T-helper 1 cell treated with Interleukin-12 subunit alpha and Interleukin-12 subunit beta and Interleukin-4 antibody, amounts not matched to agents 30 μg/mL and 1 μg/mL, for 36 hours (primary cell): ENCODE data around the gene PRMT7.
A peak's percentile ranks its signal among the peaks of the same experiment; 100 is the strongest.

Experiments
- H3K27ac Mint-ChIP-seq: one replicate; pipeline ENCODE4 v1.8.0; 2021; ENCODE audit warnings: mild to moderate bottlenecking, mixed read lengths
- H3K27me3 Mint-ChIP-seq: one replicate; pipeline ENCODE4 v1.8.0; 2021; ENCODE audit warnings: low read depth, mixed read lengths
- H3K36me3 Mint-ChIP-seq: one replicate; pipeline ENCODE4 v1.8.0; 2021; ENCODE audit warnings: low read depth, mixed read lengths
- H3K4me1 Mint-ChIP-seq: one replicate; pipeline ENCODE4 v1.8.0; 2021; ENCODE audit warnings: low read depth, mixed read lengths
- H3K4me3 Mint-ChIP-seq: one replicate; pipeline ENCODE4 v1.8.0; 2021; ENCODE audit warnings: mild to moderate bottlenecking, moderate library complexity, mixed read lengths
- H3K9me3 Mint-ChIP-seq: one replicate; pipeline ENCODE4 v1.8.0; 2021; ENCODE audit warnings: mixed read lengths

PRMT7 gene

GRCh38 chr16:68356249-68356918, 45.6 kb downstream of the PRMT7 start:
- Mint-ChIP-seq H3K36me3 (peaks cover 51% of the 10 kb centered on the region), H3K27me3 (no peaks in the 10 kb centered on the region), H3K4me3 (peak overlapping the region; percentile 65)

GRCh38 chr16:68356919-68357286, 46.1 kb downstream of the PRMT7 start:
- Mint-ChIP-seq H3K4me3 (peak overlapping the region; percentile 65), H3K27ac (peak overlapping the region; percentile 36), H3K4me1 (peaks cover 31% of the 10 kb centered on the region), H3K36me3 (peaks cover 47% of the 10 kb centered on the region), H3K27me3 (no peaks in the 10 kb centered on the region), H3K9me3 (no peaks in the 10 kb centered on the region)

More at GRCh38 chr16:68356249-68356918, 45.6 kb downstream of the PRMT7 start:
- Mint-ChIP-seq H3K27ac (peak overlapping the region; percentile 75), H3K4me1 (peaks cover 31% of the 10 kb centered on the region), H3K9me3 (no peaks in the 10 kb centered on the region)

GRCh38 chr16:68357521-68357922, 46.7 kb downstream of the PRMT7 start:
- Mint-ChIP-seq H3K27ac (no peak overlapping the region), H3K9me3 (no peaks in the 10 kb centered on the region), H3K4me3 (no peak overlapping the region), H3K4me1 (peaks cover 31% of the 10 kb centered on the region), H3K36me3 (peaks cover 47% of the 10 kb centered on the region), H3K27me3 (no peaks in the 10 kb centered on the region)

- Mint-ChIP-seq H3K27me3 (no peaks in the 10 kb centered on the region), H3K4me3 (no peak overlapping the region), H3K27ac (no peak overlapping the region), H3K9me3 (no peaks in the 10 kb centered on the region), H3K36me3 (peaks cover 45% of the 10 kb centered on the region), H3K4me1 (peaks cover 31% of the 10 kb centered on the region)
Measured at GRCh38 chr16:68357923-68358322, 47.1 kb downstream of the PRMT7 start.

- Mint-ChIP-seq H3K27ac (no peak overlapping the region), H3K4me3 (no peak overlapping the region), H3K36me3 (peaks cover 38% of the 10 kb centered on the region), H3K9me3 (no peaks in the 10 kb centered on the region), H3K27me3 (no peaks in the 10 kb centered on the region), H3K4me1 (peaks cover 31% of the 10 kb centered on the region)
Measured at GRCh38 chr16:68358951-68359350, 48.1 kb downstream of the PRMT7 start.

GRCh38 chr16:68359398-68360191, 48.8 kb downstream of the PRMT7 start:
- Mint-ChIP-seq H3K27me3 (no peaks in the 10 kb centered on the region), H3K36me3 (peaks cover 35% of the 10 kb centered on the region), H3K27ac (no peak overlapping the region), H3K4me1 (peaks cover 31% of the 10 kb centered on the region), H3K4me3 (no peak overlapping the region), H3K9me3 (no peaks in the 10 kb centered on the region)

GRCh38 chr16:68360547-68360946, 49.7 kb downstream of the PRMT7 start:
- peaks cover 27% of the 10 kb centered on the region for H3K36me3 Mint-ChIP-seq
- H3K9me3 Mint-ChIP-seq: no peaks in the 10 kb centered on the region
- H3K4me3 Mint-ChIP-seq: no peak overlapping the region
- peaks cover 24% of the 10 kb centered on the region for H3K4me1 Mint-ChIP-seq
- H3K27me3 Mint-ChIP-seq: no peaks in the 10 kb centered on the region
- H3K27ac Mint-ChIP-seq: no peak overlapping the region

GRCh38 chr16:68360956-68361355, 50.1 kb downstream of the PRMT7 start:
- Mint-ChIP-seq H3K36me3 (peaks cover 27% of the 10 kb centered on the region), H3K27me3 (peaks cover 4% of the 10 kb centered on the region), H3K4me3 (no peak overlapping the region), H3K27ac (no peak overlapping the region), H3K9me3 (no peaks in the 10 kb centered on the region), H3K4me1 (peaks cover 21% of the 10 kb centered on the region)

GRCh38 chr16:68361485-68361884, 50.7 kb downstream of the PRMT7 start:
- Mint-ChIP-seq H3K27ac (no peak overlapping the region), H3K4me3 (no peak overlapping the region), H3K4me1 (peaks cover 18% of the 10 kb centered on the region), H3K36me3 (peaks cover 25% of the 10 kb centered on the region), H3K9me3 (no peaks in the 10 kb centered on the region), H3K27me3 (peaks cover 9% of the 10 kb centered on the region)

GRCh38 chr16:68362262-68362913, 51.6 kb downstream of the PRMT7 start:
- Mint-ChIP-seq H3K9me3 (no peaks in the 10 kb centered on the region), H3K27me3 (peaks cover 12% of the 10 kb centered on the region), H3K36me3 (peaks cover 18% of the 10 kb centered on the region), H3K4me3 (no peak overlapping the region), H3K4me1 (peaks cover 12% of the 10 kb centered on the region), H3K27ac (no peak overlapping the region)

GRCh38 chr16:68362947-68363657, 52.3 kb downstream of the PRMT7 start:
- H3K4me3 Mint-ChIP-seq: no peak overlapping the region
- H3K4me1 Mint-ChIP-seq: peaks cover 13% of the 10 kb centered on the region
- peaks cover 14% of the 10 kb centered on the region for H3K27me3 Mint-ChIP-seq
- H3K9me3 Mint-ChIP-seq: no peaks in the 10 kb centered on the region
- no peak overlapping the region for H3K27ac Mint-ChIP-seq
- peaks cover 12% of the 10 kb centered on the region for H3K36me3 Mint-ChIP-seq

- no peak overlapping the region for H3K27ac Mint-ChIP-seq
- peaks cover 20% of the 10 kb centered on the region for H3K27me3 Mint-ChIP-seq
- no peak overlapping the region for H3K4me3 Mint-ChIP-seq
- H3K4me1 Mint-ChIP-seq: peaks cover 16% of the 10 kb centered on the region
- H3K9me3 Mint-ChIP-seq: no peaks in the 10 kb centered on the region
- H3K36me3 Mint-ChIP-seq: peaks cover 12% of the 10 kb centered on the region
Measured at GRCh38 chr16:68363658-68364521, 53.1 kb downstream of the PRMT7 start.

- Mint-ChIP-seq H3K9me3 (no peaks in the 10 kb centered on the region), H3K27ac (no peak overlapping the region), H3K36me3 (peaks cover 12% of the 10 kb centered on the region), H3K4me1 (peaks cover 22% of the 10 kb centered on the region), H3K27me3 (peaks cover 24% of the 10 kb centered on the region), H3K4me3 (no peak overlapping the region)
Measured at GRCh38 chr16:68364561-68364998, 53.8 kb downstream of the PRMT7 start.
